ENCODE data around the gene LIN28A.

Gene LIN28A

DNA sequence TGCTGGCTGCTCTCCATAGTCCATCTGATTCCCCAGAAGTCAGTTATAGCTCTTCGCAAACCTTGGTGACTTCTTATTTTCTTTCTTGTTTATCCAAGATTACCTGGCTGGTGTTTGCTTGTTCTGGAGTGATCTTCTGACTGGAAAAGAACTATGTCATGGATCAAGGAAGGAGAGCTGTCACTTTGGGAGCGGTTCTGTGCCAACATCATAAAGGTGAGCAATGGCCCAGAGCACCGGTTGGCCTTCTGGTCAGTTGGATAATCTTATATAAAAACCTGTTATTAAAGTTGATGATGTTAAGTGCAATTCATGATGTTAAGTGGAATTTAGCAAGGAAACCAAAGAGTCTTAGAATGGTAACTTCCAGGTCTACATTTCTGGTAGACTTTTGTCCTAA lies 22.2 kb downstream of the LIN28A start:
- no peak for DNase-seq
- peak overlapping the region; percentile 33; the same call in 1 of the 2 replicates for H3K27ac ChIP-seq (ENCODE audit: low read length)
- peak overlapping the region; percentile 78 for H3K4me3 ChIP-seq (ENCODE audit: low read length)
- H3K27me3 ChIP-seq (replicated peaks; ENCODE audit: insufficient read depth, low read length) = peaks cover 13% of the 10 kb centered on the region
- 0 out of 2 replicates have a peak, but pooled peaks cover 3% of the 10 kb centered on the region for H3F3A ChIP-seq (ENCODE audit: insufficient read depth, low read length)
- peaks cover 8% of the 10 kb centered on the region; the same call in 1 of the 2 replicates for H3K4me1 ChIP-seq (ENCODE audit: low read length)
- 0 out of 2 replicates have a peak, but pooled peaks cover 4% of the 10 kb centered on the region for H3K36me3 ChIP-seq (replicated peaks; ENCODE audit: insufficient read depth, low read length)
- peaks cover 20% of the 10 kb centered on the region for H3K79me2 ChIP-seq (ENCODE audit: low read length)
- no peaks in the 10 kb centered on the region for H4K20me1 ChIP-seq (ENCODE audit: insufficient read depth, low read length)
- H3K4me2 ChIP-seq (ENCODE audit: low read depth, low read length) = peak overlapping the region; percentile 87
- TF ChIP-seq, protein P1, sequence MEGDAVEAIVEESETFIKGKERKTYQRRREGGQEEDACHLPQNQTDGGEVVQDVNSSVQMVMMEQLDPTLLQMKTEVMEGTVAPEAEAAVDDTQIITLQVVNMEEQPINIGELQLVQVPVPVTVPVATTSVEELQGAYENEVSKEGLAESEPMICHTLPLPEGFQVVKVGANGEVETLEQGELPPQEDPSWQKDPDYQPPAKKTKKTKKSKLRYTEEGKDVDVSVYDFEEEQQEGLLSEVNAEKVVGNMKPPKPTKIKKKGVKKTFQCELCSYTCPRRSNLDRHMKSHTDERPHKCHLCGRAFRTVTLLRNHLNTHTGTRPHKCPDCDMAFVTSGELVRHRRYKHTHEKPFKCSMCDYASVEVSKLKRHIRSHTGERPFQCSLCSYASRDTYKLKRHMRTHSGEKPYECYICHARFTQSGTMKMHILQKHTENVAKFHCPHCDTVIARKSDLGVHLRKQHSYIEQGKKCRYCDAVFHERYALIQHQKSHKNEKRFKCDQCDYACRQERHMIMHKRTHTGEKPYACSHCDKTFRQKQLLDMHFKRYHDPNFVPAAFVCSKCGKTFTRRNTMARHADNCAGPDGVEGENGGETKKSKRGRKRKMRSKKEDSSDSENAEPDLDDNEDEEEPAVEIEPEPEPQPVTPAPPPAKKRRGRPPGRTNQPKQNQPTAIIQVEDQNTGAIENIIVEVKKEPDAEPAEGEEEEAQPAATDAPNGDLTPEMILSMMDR (IDR thresholded peaks at IDR 0.05; ENCODE audit: low read length) = no peak
- TF ChIP-seq EZH2 (optimal IDR thresholded peaks at IDR 0.05; ENCODE audit: low read depth, low read length) (no peak), EZH2phosphoT487 (IDR thresholded peaks at IDR 0.05; ENCODE audit: low read length) (no peak)
- peak overlapping the region; percentile 83 for H2AFZ ChIP-seq (ENCODE audit: low read length)
- peak overlapping the region; percentile 71 for H3K9ac ChIP-seq (ENCODE audit: low read length)
- no peaks in the 10 kb centered on the region for H3K9me2 ChIP-seq (replicated peaks; ENCODE audit: insufficient read depth, low read length)
- H3K9me3 ChIP-seq (replicated peaks; ENCODE audit: insufficient read depth, low read length) = no peaks in the 10 kb centered on the region

DNA sequence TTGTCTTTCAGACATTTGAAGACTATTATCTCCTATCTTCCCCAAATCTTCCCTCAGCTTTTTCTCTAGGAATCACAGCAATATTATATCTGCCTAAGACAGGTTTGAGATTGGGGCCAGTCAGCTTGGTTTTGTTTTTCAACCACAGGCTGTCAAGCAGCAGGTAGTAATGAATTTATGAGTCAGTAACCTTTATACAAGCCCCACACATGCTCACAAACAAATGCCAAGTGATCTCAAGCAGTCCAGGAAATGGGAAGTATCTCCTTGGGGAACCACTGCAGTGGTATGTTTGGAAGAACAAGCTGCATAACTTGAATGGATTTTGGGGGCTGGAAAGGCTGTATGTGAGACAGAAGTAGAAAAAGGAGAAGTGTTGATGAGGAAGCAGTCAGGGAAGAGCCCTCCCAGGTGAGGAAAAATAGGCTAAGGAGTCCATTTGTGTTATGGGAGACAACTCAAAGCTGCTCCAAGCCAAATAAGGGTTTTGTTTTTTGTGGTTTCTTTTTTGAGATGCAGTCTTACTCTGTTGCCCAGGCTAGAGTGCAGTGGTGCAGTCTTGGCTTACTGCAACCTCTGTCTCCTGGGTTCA lies 23.6 kb downstream of the LIN28A start:
- Histone ChIP-seq H3K27me3 (replicated peaks; ENCODE audit: insufficient read depth, low read length) (peaks cover 12% of the 10 kb centered on the region), H3K4me3 (ENCODE audit: low read length) (no peak overlapping the region), H3K9ac (ENCODE audit: low read length) (no peak overlapping the region), H3K4me1 (ENCODE audit: low read length) (peaks cover 8% of the 10 kb centered on the region; the same call in 1 of the 2 replicates), H3K9me2 (replicated peaks; ENCODE audit: insufficient read depth, low read length) (no peaks in the 10 kb centered on the region), H2AFZ (ENCODE audit: low read length) (no peak overlapping the region), H3K36me3 (replicated peaks; ENCODE audit: insufficient read depth, low read length) (0 out of 2 replicates have a peak, but pooled peaks cover 4% of the 10 kb centered on the region), H4K20me1 (ENCODE audit: insufficient read depth, low read length) (no peaks in the 10 kb centered on the region), H3K9me3 (replicated peaks; ENCODE audit: insufficient read depth, low read length) (no peaks in the 10 kb centered on the region), H3K27ac (ENCODE audit: low read length) (no peak overlapping the region), H3K4me2 (ENCODE audit: low read depth, low read length) (no peak overlapping the region), H3K79me2 (ENCODE audit: low read length) (peaks cover 20% of the 10 kb centered on the region), H3F3A (ENCODE audit: insufficient read depth, low read length) (0 out of 2 replicates have a peak, but pooled peaks cover 3% of the 10 kb centered on the region)
- no peak for DNase-seq
- TF ChIP-seq, protein P1 (IDR thresholded peaks at IDR 0.05; ENCODE audit: low read length) = no peak
- no peak for TF ChIP-seq EZH2 (optimal IDR thresholded peaks at IDR 0.05; ENCODE audit: low read depth, low read length)
- TF ChIP-seq EZH2phosphoT487 (IDR thresholded peaks at IDR 0.05; ENCODE audit: low read length) = no peak

DNA sequence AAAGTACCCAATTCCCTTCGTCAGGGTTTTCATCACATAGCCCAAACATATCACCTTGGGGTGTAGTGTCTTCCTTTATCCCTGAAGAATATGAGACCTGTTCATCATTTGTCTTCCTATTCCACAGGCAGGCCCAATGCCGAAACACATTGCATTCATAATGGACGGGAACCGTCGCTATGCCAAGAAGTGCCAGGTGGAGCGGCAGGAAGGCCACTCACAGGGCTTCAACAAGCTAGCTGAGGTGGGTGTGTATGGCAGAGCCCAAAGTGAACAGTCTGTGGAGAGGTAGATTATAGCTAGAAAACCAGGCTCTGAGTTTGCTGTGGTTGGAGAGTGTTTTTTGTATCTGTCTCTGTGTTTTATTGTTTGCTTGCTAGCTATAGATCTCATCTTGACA lies 27.4 kb downstream of the LIN28A start:
- Histone ChIP-seq H3K9ac (ENCODE audit: low read length) (no peak overlapping the region), H3K27me3 (replicated peaks; ENCODE audit: insufficient read depth, low read length) (no peaks in the 10 kb centered on the region), H3K9me3 (replicated peaks; ENCODE audit: insufficient read depth, low read length) (no peaks in the 10 kb centered on the region), H3K9me2 (replicated peaks; ENCODE audit: insufficient read depth, low read length) (no peaks in the 10 kb centered on the region), H3K4me3 (ENCODE audit: low read length) (no peak overlapping the region), H3K4me1 (ENCODE audit: low read length) (peaks cover 4% of the 10 kb centered on the region; the same call in 1 of the 2 replicates), H3K79me2 (ENCODE audit: low read length) (peaks cover 14% of the 10 kb centered on the region), H3F3A (ENCODE audit: insufficient read depth, low read length) (no peaks in the 10 kb centered on the region), H2AFZ (ENCODE audit: low read length) (no peak overlapping the region), H3K4me2 (ENCODE audit: low read depth, low read length) (no peak overlapping the region), H3K36me3 (replicated peaks; ENCODE audit: insufficient read depth, low read length) (peaks cover 4% of the 10 kb centered on the region; the same call in 1 of the 2 replicates), H3K27ac (ENCODE audit: low read length) (no peak overlapping the region), H4K20me1 (ENCODE audit: insufficient read depth, low read length) (no peaks in the 10 kb centered on the region)
- no peak for DNase-seq
- TF ChIP-seq EZH2phosphoT487 (IDR thresholded peaks at IDR 0.05; ENCODE audit: low read length) = no peak
- TF ChIP-seq, protein P1 (IDR thresholded peaks at IDR 0.05; ENCODE audit: low read length) = no peak
- no peak for TF ChIP-seq EZH2 (optimal IDR thresholded peaks at IDR 0.05; ENCODE audit: low read depth, low read length)

All from MM.1S (cell line).